Measurements from ENCODE around the gene FAM83D.

DNA sequence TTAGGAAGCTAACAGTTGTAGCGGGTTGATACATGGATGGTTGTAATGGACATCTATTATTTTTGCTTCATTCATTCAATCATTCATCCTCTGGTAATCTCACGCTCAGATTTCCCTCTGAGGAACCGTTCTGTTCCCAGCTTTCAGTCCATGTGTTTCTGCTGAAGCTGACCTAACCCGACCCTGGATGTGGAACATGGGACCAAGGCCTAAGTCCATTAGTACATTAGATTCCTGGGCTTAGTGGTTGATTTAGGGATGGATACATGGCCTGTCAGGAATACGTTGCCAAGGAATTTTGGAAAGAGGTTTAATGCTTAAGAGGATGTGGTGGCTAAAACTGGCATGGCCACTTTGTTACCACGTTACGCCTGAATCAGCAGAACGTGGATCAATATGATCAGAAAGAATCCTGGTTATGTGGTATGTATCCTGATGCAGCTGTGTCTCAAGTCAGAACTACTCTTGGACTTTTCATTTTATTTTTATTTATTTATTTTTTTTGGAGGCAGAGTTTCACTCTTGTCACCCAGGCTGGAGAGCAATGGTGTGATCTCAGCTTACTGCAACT is 31.8 kb downstream of the FAM83D start:
- TF ChIP-seq EZH2phosphoT487 (IDR thresholded peaks at IDR 0.05) = no peak
- TF ChIP-seq, protein P1, sequence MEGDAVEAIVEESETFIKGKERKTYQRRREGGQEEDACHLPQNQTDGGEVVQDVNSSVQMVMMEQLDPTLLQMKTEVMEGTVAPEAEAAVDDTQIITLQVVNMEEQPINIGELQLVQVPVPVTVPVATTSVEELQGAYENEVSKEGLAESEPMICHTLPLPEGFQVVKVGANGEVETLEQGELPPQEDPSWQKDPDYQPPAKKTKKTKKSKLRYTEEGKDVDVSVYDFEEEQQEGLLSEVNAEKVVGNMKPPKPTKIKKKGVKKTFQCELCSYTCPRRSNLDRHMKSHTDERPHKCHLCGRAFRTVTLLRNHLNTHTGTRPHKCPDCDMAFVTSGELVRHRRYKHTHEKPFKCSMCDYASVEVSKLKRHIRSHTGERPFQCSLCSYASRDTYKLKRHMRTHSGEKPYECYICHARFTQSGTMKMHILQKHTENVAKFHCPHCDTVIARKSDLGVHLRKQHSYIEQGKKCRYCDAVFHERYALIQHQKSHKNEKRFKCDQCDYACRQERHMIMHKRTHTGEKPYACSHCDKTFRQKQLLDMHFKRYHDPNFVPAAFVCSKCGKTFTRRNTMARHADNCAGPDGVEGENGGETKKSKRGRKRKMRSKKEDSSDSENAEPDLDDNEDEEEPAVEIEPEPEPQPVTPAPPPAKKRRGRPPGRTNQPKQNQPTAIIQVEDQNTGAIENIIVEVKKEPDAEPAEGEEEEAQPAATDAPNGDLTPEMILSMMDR (IDR thresholded peaks at IDR 0.05) = no peak
- no peak for TF ChIP-seq EZH2 (IDR thresholded peaks at IDR 0.05)

All from neural progenitor cell (in vitro differentiated cells).